ENCODE data around the gene NEU4.

DNA sequence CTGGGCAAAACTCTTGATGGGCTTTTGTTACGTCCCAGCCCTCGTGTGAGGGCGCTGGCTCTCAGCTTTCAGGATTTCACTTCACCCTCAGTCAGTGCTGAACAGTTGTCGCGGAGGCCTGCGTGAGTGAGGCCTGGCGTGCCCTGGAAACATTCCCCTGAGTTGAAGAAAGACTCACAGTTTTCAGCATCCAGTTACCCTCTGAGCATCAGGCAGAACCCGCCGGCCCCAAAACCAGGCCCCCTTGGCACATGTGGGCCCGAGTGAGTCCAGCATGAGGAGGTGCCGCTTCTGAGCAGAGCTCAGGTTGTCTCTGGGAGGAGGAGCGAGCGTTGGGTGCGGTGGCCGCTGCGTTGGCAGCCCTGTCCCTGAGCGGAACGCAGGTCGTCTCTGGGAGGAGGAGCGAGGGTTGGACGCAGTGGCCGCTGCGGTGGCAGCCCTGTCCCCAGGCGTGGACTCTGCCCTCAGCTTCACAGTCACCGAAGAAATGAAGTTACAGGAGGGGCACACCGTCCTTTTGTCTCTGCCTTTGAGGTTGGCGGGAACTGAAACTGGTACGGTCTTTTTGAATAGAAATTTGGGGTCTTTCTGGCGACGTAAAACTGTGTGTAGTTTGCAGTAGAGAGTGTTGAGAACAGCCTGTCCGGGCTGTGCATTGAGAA, at the start of gene NEU4:
- TF ChIP-seq, protein P1, sequence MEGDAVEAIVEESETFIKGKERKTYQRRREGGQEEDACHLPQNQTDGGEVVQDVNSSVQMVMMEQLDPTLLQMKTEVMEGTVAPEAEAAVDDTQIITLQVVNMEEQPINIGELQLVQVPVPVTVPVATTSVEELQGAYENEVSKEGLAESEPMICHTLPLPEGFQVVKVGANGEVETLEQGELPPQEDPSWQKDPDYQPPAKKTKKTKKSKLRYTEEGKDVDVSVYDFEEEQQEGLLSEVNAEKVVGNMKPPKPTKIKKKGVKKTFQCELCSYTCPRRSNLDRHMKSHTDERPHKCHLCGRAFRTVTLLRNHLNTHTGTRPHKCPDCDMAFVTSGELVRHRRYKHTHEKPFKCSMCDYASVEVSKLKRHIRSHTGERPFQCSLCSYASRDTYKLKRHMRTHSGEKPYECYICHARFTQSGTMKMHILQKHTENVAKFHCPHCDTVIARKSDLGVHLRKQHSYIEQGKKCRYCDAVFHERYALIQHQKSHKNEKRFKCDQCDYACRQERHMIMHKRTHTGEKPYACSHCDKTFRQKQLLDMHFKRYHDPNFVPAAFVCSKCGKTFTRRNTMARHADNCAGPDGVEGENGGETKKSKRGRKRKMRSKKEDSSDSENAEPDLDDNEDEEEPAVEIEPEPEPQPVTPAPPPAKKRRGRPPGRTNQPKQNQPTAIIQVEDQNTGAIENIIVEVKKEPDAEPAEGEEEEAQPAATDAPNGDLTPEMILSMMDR (IDR thresholded peaks at IDR 0.05; ENCODE audit: low read length) = no peak
- no peak for TF ChIP-seq EZH2 (IDR thresholded peaks at IDR 0.05; ENCODE audit: borderline replicate concordance, low read length)

Measured in OCI-LY1 (cell line).